Measurements from ENCODE around the gene TNFRSF6B. TPM values are rescaled to one million over a fixed set of nuclear protein-coding genes. Genes with fewer than 3 reads are reported as not detected.
A peak's percentile ranks its signal among the peaks of the same experiment; 100 is the strongest.

TNFRSF6B gene
- total and polyA plus RNA-seq, 7 donors: 0.56 to 16.1 (median 1.9) TPM; not detected in 1

GRCh38 chr20:63734946-63735858 lies 38.8 kb downstream of the TNFRSF6B start:
- Histone ChIP-seq H3K9me3 (no peaks in the 10 kb centered on the region), H3K4me1 (peaks cover 7% of the 10 kb centered on the region), H3K36me3 (ENCODE audit: insufficient read depth in 1 of 2, low read depth in 1 of 2) (peaks cover 0 to 29% of the 10 kb centered on the region in 2 donors), H3K27me3 (ENCODE audit: insufficient read depth in 3 of 3, low read length in 2 of 3) (no peaks in the 10 kb centered on the region), H3K27ac (no peak overlapping the region), H3K4me3 (no peak overlapping the region)
- TF ChIP-seq CTCF (IDR thresholded peaks at IDR 0.05): no peak
- WGBS, 3 donors: 80 to 83% (median 81%) methylated on average over 48 of the region's 48 CpGs
- ATAC-seq (no peak), DNase-seq (no peak)
- intact Hi-C loops (cut with DNase I): loop anchor here in 1 of 2 donors (5.0 kb wide), 1 partner anchor 33 kb away; no protein-coding TSS in a partner anchor

- intact Hi-C loops (cut with DNase I): loop anchor here in 1 of 2 donors (5.0 kb wide), 1 partner anchor 34 kb away; no protein-coding TSS in a partner anchor
- Histone ChIP-seq H3K27me3 (ENCODE audit: insufficient read depth in 3 of 3, low read length in 2 of 3) (no peaks in the 10 kb centered on the region), H3K4me3 (peak within 1 kb of the TSS; percentile 25), H3K9me3 (no peaks in the 10 kb centered on the region), H3K4me1 (peaks cover 7% of the 10 kb centered on the region), H3K36me3 (ENCODE audit: insufficient read depth in 1 of 2, low read depth in 1 of 2) (peaks cover 0 to 29% of the 10 kb centered on the region in 2 donors), H3K27ac (no peak within 1 kb of the TSS)
- ATAC-seq: no peak
- no peak for TF ChIP-seq CTCF (IDR thresholded peaks at IDR 0.05)
- WGBS, 3 donors: 70 to 81% (median 72%) methylated on average over 23 to 31 of the region's 31 CpGs
- peak in 1 of 2 donors; percentile 58 for DNase-seq
These were observed 39.6 kb downstream of the TNFRSF6B start, which contains the start of gene LIME1 for GRCh38 chr20:63735859-63736718. Gene LIME1, plus strand, starts transcription at chr20:63736664. Its CDS starts 886 bp downstream, at chr20:63737550.

- H3K27ac ChIP-seq: no peak overlapping the region
- no peaks in the 10 kb centered on the region for H3K27me3 ChIP-seq (ENCODE audit: insufficient read depth in 3 of 3, low read length in 2 of 3)
- intact Hi-C loops (cut with DNase I): loop anchor here in 1 of 2 donors (5.0 kb wide), 1 partner anchor 35 kb away; no protein-coding TSS in a partner anchor
- peak in 1 of 2 donors; percentile 60 for DNase-seq
- ATAC-seq: no peak
- no peak for TF ChIP-seq CTCF (IDR thresholded peaks at IDR 0.05)
- H3K4me1 ChIP-seq: peaks cover 15% of the 10 kb centered on the region
- H3K9me3 ChIP-seq: no peaks in the 10 kb centered on the region
- peak overlapping the region; percentile 25 for H3K4me3 ChIP-seq
- peaks cover 0 to 33% of the 10 kb centered on the region in 2 donors for H3K36me3 ChIP-seq (ENCODE audit: insufficient read depth in 1 of 2, low read depth in 1 of 2)
- 71 to 76% (median 74%) methylated on average over 27 to 30 of the region's 30 CpGs for WGBS, 3 donors
These were observed 40.6 kb downstream of the TNFRSF6B start for GRCh38 chr20:63736893-63737694.

GRCh38 chr20:63737695-63737944 lies 41.2 kb downstream of the TNFRSF6B start:
- H3K4me1 ChIP-seq: peaks cover 15% of the 10 kb centered on the region
- no peak overlapping the region for H3K27ac ChIP-seq
- no peaks in the 10 kb centered on the region for H3K9me3 ChIP-seq
- DNase-seq (no peak), ATAC-seq (no peak)
- TF ChIP-seq CTCF (IDR thresholded peaks at IDR 0.05): no peak
- 45 to 59% (median 52%) methylated on average over 12 to 26 of the region's 26 CpGs for WGBS, 3 donors
- peaks cover 0 to 38% of the 10 kb centered on the region in 2 donors for H3K36me3 ChIP-seq (ENCODE audit: insufficient read depth in 1 of 2, low read depth in 1 of 2)
- H3K27me3 ChIP-seq (ENCODE audit: insufficient read depth in 3 of 3, low read length in 2 of 3): no peaks in the 10 kb centered on the region
- intact Hi-C loops (cut with DNase I): loop anchor here in 1 of 2 donors (5.0 kb wide), 1 partner anchor 35 kb away; no protein-coding TSS in a partner anchor
- H3K4me3 ChIP-seq: peak overlapping the region; percentile 25

All from psoas muscle (tissue), 8 donors.